AG09319 (cell line): Measurements from ENCODE around the gene KIF26B.
"Not testable (repeated sequence)": the region's sequence is repeated elsewhere in the genome, so short reads cannot be mapped to it uniquely, and the experiment has no call there.

Source experiments
- DNase-seq: peaks from one replicate; pipeline ENCODE4 v3.0.0-alpha.2; 2010; ENCODE audit warnings: low read depth; ENCODE audit errors: extremely low read depth
- TF ChIP-seq, protein P1 (sequence below): IDR thresholded peaks from 2 replicates; pipeline ENCODE4 v1.5.1; 2011; ENCODE audit warnings: low read depth, mild to moderate bottlenecking, inconsistent platforms, low read length, moderate library complexity

KIF26B gene

GRCh38 chr1:245693941-245694752 is 539.4 kb downstream of the KIF26B start:
- no peak for DNase-seq
- TF ChIP-seq, protein P1, sequence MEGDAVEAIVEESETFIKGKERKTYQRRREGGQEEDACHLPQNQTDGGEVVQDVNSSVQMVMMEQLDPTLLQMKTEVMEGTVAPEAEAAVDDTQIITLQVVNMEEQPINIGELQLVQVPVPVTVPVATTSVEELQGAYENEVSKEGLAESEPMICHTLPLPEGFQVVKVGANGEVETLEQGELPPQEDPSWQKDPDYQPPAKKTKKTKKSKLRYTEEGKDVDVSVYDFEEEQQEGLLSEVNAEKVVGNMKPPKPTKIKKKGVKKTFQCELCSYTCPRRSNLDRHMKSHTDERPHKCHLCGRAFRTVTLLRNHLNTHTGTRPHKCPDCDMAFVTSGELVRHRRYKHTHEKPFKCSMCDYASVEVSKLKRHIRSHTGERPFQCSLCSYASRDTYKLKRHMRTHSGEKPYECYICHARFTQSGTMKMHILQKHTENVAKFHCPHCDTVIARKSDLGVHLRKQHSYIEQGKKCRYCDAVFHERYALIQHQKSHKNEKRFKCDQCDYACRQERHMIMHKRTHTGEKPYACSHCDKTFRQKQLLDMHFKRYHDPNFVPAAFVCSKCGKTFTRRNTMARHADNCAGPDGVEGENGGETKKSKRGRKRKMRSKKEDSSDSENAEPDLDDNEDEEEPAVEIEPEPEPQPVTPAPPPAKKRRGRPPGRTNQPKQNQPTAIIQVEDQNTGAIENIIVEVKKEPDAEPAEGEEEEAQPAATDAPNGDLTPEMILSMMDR, result no peak

DNA sequence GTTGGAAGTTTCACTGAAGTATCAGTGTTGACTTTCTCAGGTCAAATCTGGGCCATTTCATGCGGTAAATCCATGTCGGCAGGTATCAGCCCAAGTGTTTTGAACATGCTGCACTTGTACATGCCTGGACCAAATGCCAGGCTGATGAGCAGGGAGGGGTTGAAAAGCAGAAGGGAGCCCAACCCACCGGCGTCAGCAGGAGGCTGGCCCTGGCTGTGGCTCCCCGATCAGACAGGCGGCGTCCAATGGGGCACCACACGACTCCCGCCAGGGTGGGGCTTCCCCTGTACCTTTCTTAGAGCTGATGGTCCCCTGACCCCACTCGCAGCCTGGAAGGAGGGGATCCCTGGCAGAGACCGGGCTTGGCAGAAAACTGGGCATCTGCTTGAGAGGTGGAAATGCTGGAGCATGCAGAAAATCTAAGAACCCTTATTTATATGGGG is 540.0 kb downstream of the KIF26B start:
- no peak for DNase-seq
- TF ChIP-seq, protein P1, result no peak

DNA sequence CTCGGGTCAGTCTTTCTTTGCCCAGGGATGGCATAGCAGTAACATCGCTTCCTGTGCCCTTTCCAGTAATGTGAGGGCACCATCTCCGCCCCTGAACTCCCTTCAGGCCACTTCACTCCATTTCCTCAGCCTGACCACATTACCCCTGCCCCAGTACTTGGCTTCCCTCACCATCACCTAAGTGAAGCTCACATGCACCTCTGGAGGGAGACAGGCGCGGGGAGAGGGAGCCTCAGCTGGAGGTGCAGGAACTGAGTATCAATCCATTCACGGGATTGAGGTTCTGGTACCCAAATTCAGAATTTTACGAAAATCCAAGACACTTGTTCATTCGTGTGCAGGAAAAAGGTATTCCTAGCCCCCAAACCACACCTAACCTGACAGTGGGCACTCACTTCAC is 540.4 kb downstream of the KIF26B start:
- no peak for DNase-seq
- TF ChIP-seq, protein P1, result no peak

- DNase-seq, result not testable (repeated sequence)
Observed at GRCh38 chr1:245695701-245696100, 540.9 kb downstream of the KIF26B start.

GRCh38 chr1:245698116-245698515 is 543.3 kb downstream of the KIF26B start:
- no peak for DNase-seq
- TF ChIP-seq, protein P1, result no peak

DNA sequence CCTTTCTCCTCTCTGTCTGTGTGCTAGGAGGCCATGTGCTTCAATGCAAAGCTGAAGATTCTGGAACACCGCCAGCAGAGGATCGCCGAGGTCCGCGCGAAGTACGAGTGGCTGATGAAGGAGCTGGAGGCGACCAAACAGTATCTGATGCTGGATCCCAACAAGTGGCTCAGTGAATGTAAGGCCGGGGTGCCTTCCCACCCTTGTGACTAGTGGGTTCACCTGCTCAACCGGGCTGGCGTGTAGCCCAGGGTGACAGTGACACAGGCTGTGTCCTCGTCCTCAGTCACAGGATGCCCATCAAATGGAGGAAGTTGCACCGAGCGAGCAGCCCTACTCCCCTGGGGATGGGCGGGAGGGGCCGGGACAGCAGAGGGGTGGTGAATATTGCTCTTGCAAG is 544.1 kb downstream of the KIF26B start:
- no peak for DNase-seq
- TF ChIP-seq, protein P1, result no peak

DNA sequence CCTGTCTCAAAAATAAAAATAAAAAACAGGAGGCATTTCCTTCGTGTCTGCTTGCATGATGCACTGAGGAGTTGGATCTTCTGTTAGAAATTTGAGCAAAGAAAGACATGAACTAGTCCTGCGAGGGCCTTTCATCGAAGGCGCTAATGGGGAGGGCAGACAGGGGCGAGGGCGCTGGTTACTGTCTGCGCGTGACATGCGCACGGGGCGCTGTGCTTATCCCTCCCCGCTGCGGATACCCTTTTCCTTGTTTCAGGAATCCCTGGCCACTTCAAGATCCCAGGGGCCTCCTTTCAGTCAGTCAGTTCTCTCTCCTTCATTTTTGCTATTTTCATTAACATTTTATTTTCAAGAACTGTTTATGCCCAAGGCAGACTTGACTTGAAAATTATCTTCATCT is 545.8 kb downstream of the KIF26B start:
- TF ChIP-seq, protein P1, result no peak
- no peak for DNase-seq

DNA sequence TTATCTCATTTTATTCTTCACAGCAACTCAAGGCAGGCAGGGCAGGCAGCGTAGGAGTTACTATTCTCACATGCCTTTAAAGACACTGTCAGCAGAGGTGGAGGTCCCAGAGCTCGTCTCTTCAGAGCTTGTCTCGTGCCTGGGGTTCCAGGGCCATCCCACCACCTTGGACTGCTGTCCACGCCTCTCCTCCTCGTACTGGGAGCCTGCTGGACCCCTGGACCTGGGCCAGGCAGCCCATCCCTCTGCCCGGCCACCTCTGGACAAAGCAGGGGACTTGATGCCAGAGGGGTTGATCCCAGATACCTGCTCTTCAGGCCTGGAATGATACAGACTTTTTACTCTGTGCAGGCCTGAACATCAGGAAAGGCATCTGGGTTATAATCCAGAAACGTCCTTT is 546.8 kb downstream of the KIF26B start:
- TF ChIP-seq, protein P1, result no peak
- DNase-seq, result no peak
